H1 (cell line): ENCODE data around the gene PGAP2. TPM values are rescaled to one million over a fixed set of nuclear protein-coding genes. Genes with fewer than 3 reads are reported as not detected.

Source experiments
- CTCF ChIA-PET: fragments of 300-600 bp; sonication (Branson Sonifier 250); formaldehyde crosslinking; loops from one replicate; lab custom pipeline; 2021; ENCODE audit not compliant: partially characterized antibody; lab: Charles Lee
- POLR2A ChIA-PET: fragments of 300-600 bp; sonication (Branson Sonifier 250); formaldehyde crosslinking; loops from one replicate; lab custom pipeline; 2021; ENCODE audit warnings: inconsistent platforms; ENCODE audit not compliant: partially characterized antibody; lab: Charles Lee
- DNase-seq, 2 experiments: peaks; one replicate each; pipeline versions ENCODE4 v3.0.0 to v3.0.0-alpha.2; 2010 to 2022; ENCODE audit warnings: low spot score in 2 of 2, low read depth in 1 of 2, mixed read lengths in 1 of 2
- FAIRE-seq: peaks from 2 replicates; lab custom pipeline; 2011; peaks lifted over from hg19 to GRCh38; lab: Jason Lieb, UNC
- H2AFZ ChIP-seq: 2 replicates; pipeline ENCODE4 v1.8.1; 2012; ENCODE audit warnings: low read length, inconsistent platforms
- H2AK5ac ChIP-seq: 2 replicates; pipeline ENCODE4 v1.6.1; 2013; ENCODE audit warnings: low read depth, low read length
- H2BK120ac ChIP-seq: replicated peaks from 2 replicates; pipeline ENCODE3; 2013; ENCODE audit warnings: low read depth, low read length, inconsistent platforms
- H2BK12ac ChIP-seq: 2 replicates; pipeline ENCODE4 v1.6.1; 2013; ENCODE audit warnings: low read depth, low read length
- H2BK15ac ChIP-seq: 2 replicates; pipeline ENCODE4 v1.6.1; 2013; ENCODE audit warnings: low read length
- H2BK20ac ChIP-seq: 2 replicates; pipeline ENCODE4 v1.6.1; 2013; ENCODE audit warnings: low read length
- H2BK5ac ChIP-seq: 2 replicates; pipeline ENCODE4 v1.6.1; 2013; ENCODE audit warnings: low read depth, low read length
- H3K14ac ChIP-seq: 2 replicates; pipeline ENCODE4 v1.6.1; 2013; ENCODE audit warnings: inconsistent platforms; ENCODE audit not compliant: insufficient read length
- H3K18ac ChIP-seq: 2 replicates; pipeline ENCODE4 v1.6.1; 2013; ENCODE audit warnings: low read length; ENCODE audit errors: extremely low read depth
- H3K23ac ChIP-seq: 2 replicates; pipeline ENCODE4 v1.6.1; 2013; ENCODE audit warnings: inconsistent platforms; ENCODE audit not compliant: insufficient read length
- H3K23me2 ChIP-seq: 2 replicates; pipeline ENCODE4 v1.6.1; 2013; ENCODE audit warnings: low read depth, low read length
- H3K27ac ChIP-seq: 2 replicates; pipeline ENCODE4 v1.6.1; 2011; ENCODE audit warnings: low read depth, low read length, inconsistent platforms
- H3K27me3 ChIP-seq, 4 experiments: replicated peaks in 1 of 4; 1 replicate in 1 of 4; 2 replicates in 3 of 4; pipeline versions ENCODE4 v1.6.1 to v1.8.1; 2011 to 2013; ENCODE audit warnings: low read length in 3 of 4, mild to moderate bottlenecking in 3 of 4, inconsistent platforms in 2 of 4, mixed read lengths in 2 of 4, moderate library complexity in 1 of 4; ENCODE audit not compliant: control insufficient read depth in 3 of 4, insufficient read depth in 3 of 4; ENCODE audit errors: extremely low read depth in 1 of 4
- H3K36me3 ChIP-seq, 4 experiments: 2 replicates each; pipeline versions ENCODE4 v1.6.1 to v1.8.1; 2011 to 2013; ENCODE audit warnings: mild to moderate bottlenecking in 4 of 4, low read length in 3 of 4, moderate library complexity in 2 of 4, control low read depth in 1 of 4, inconsistent platforms in 1 of 4; ENCODE audit not compliant: insufficient read depth in 4 of 4, control insufficient read depth in 2 of 4
- H3K4ac ChIP-seq: replicated peaks from 2 replicates; pipeline ENCODE3; 2013; ENCODE audit warnings: low read length, low read depth, mixed read lengths, inconsistent platforms; ENCODE audit not compliant: insufficient read length
- H3K4me1 ChIP-seq, 4 experiments: replicated peaks in 1 of 4; 1 replicate in 1 of 4; 2 replicates in 3 of 4; pipeline versions ENCODE4 v1.6.1 to v1.8.1; 2011 to 2013; ENCODE audit warnings: low read length in 3 of 4, inconsistent platforms in 2 of 4, mixed read lengths in 1 of 4; ENCODE audit not compliant: insufficient read depth in 4 of 4, control insufficient read depth in 3 of 4
- H3K4me2 ChIP-seq, 2 experiments: 2 replicates each; pipeline versions ENCODE4 v1.6.1 to v1.8.1; 2011 to 2013; ENCODE audit warnings: low read depth in 2 of 2, low read length in 2 of 2, control low read depth in 1 of 2, inconsistent platforms in 1 of 2, mild to moderate bottlenecking in 1 of 2; ENCODE audit not compliant: insufficient read depth in 1 of 2
- H3K4me3 ChIP-seq, 4 experiments: fragments of 200-600, 300-600 bp in 1 of 4; sonication (generic), shearing (Covaris generic), sonication (Bioruptor Twin) in 1 of 4; 2 replicates each; pipeline versions ENCODE4 v1.5.1 to v1.8.1; 2011 to 2016; ENCODE audit warnings: low read length in 4 of 4, low read depth in 3 of 4, control low read depth in 2 of 4, inconsistent platforms in 2 of 4, mild to moderate bottlenecking in 2 of 4, mixed read lengths in 1 of 4, moderate library complexity in 1 of 4; ENCODE audit not compliant: insufficient read depth in 2 of 4; ENCODE audit errors: extremely low read depth in 1 of 4
- H3K56ac ChIP-seq: replicated peaks from 2 replicates; pipeline ENCODE3; 2013; ENCODE audit warnings: low read depth, mild to moderate bottlenecking, mixed read lengths, low read length, inconsistent platforms; ENCODE audit not compliant: insufficient read length
- H3K79me1 ChIP-seq: 2 replicates; pipeline ENCODE4 v1.6.1; 2013; ENCODE audit warnings: low read depth, low read length, control low read depth
- H3K79me2 ChIP-seq, 2 experiments: 2 replicates each; pipeline versions ENCODE4 v1.6.1 to v1.8.1; 2012 to 2013; ENCODE audit warnings: low read length in 2 of 2, mild to moderate bottlenecking in 2 of 2, inconsistent platforms in 1 of 2; ENCODE audit not compliant: insufficient read depth in 2 of 2, control insufficient read depth in 1 of 2
- H3K9ac ChIP-seq, 4 experiments: replicated peaks in 1 of 4; 1 replicate in 1 of 4; 2 replicates in 3 of 4; pipeline versions ENCODE4 v1.6.1 to v1.8.1; 2011 to 2013; ENCODE audit warnings: low read depth in 3 of 4, low read length in 3 of 4, control low read depth in 2 of 4, mild to moderate bottlenecking in 2 of 4, moderate library complexity in 2 of 4, inconsistent platforms in 1 of 4; ENCODE audit errors: extremely low read depth in 1 of 4
- H3K9me3 ChIP-seq, 2 experiments: 2 replicates each; pipeline versions ENCODE4 v1.6.1 to v1.8.1; 2012 to 2013; ENCODE audit warnings: mild to moderate bottlenecking in 2 of 2, moderate library complexity in 2 of 2, control low read depth in 1 of 2, inconsistent platforms in 1 of 2, low read depth in 1 of 2, low read length in 1 of 2, mixed read lengths in 1 of 2; ENCODE audit not compliant: insufficient read depth in 2 of 2
- H4K20me1 ChIP-seq, 2 experiments: replicated peaks in 1 of 2; 2 replicates each; pipeline versions ENCODE3 to v1.8.1; 2011 to 2013; ENCODE audit warnings: inconsistent platforms in 2 of 2, low read length in 2 of 2, mild to moderate bottlenecking in 1 of 2; ENCODE audit not compliant: insufficient read depth in 2 of 2, control insufficient read depth in 1 of 2
- H4K5ac ChIP-seq: 2 replicates; pipeline ENCODE4 v1.6.1; 2013; ENCODE audit warnings: low read length, low read depth, mixed read lengths, inconsistent platforms; ENCODE audit not compliant: insufficient read length
- H4K8ac ChIP-seq: 2 replicates; pipeline ENCODE4 v1.8.0; 2013; ENCODE audit warnings: mild to moderate bottlenecking, moderate library complexity, low read length, inconsistent platforms; ENCODE audit not compliant: insufficient read depth; ENCODE audit errors: extremely low read depth
- H4K91ac ChIP-seq: replicated peaks from 2 replicates; pipeline ENCODE3; 2013; ENCODE audit warnings: low read length, mixed read lengths, inconsistent platforms; ENCODE audit not compliant: insufficient read length
- ASH2L ChIP-seq: fragments of 200-600, 300-600 bp; sonication (generic); IDR thresholded peaks from one replicate; pipeline ENCODE4 v1.7.1; 2017; ENCODE audit warnings: low read length
- CTBP2 ChIP-seq: IDR thresholded peaks from 2 replicates; pipeline ENCODE4 v1.7.0; 2011; ENCODE audit warnings: borderline replicate concordance, mild to moderate bottlenecking, moderate library complexity, mixed read lengths, low read length; ENCODE audit not compliant: insufficient read depth, insufficient read length
- EGR1 ChIP-seq: IDR thresholded peaks from 2 replicates; pipeline ENCODE4 v1.6.1; 2011; ENCODE audit warnings: low read depth, low read length, borderline replicate concordance
- SIRT6 ChIP-seq: IDR thresholded peaks from one replicate; pipeline ENCODE4 v1.7.1; 2012; ENCODE audit warnings: low read length, inconsistent platforms
- TBP ChIP-seq: IDR thresholded peaks from 2 replicates; pipeline ENCODE4 v1.6.1; 2011; ENCODE audit warnings: low read depth, low read length, improper control_type of control experiment
- TCF12 ChIP-seq: IDR thresholded peaks from 2 replicates; pipeline ENCODE4 v1.6.1; 2011; ENCODE audit warnings: low read depth, mild to moderate bottlenecking, low read length
- USF2 ChIP-seq: IDR thresholded peaks from 2 replicates; pipeline ENCODE4 v1.6.1; 2011; ENCODE audit warnings: low read length, improper control_type of control experiment
- WGBS, 2 experiments: shearing (Covaris generic) in 1 of 2; methylation state at CpG; one replicate each; pipeline versions ENCODE4 v1.1.6 to v1.1.7; 2013 to 2015; ENCODE audit warnings: low lambda C conversion rate in 2 of 2, mixed read lengths in 2 of 2, inconsistent platforms in 1 of 2, low coverage in 1 of 2, missing lambda C conversion rate in 1 of 2; ENCODE audit not compliant: insufficient replicate concordance in 2 of 2, insufficient coverage in 1 of 2, insufficient read length in 1 of 2; ENCODE audit errors: extremely low coverage in 1 of 2, missing lambda C conversion rate in 1 of 2; 5-methylcytosine and 5-hydroxymethylcytosine counted together
- polyA plus RNA-seq, 7 experiments: library from polyadenylated mRNA; depleted of rRNA in 3 of 7; stranded (reverse) in 5 of 7; unstranded in 2 of 7; fragments of >200 nt in 5 of 7; fragments of 200-250 nt in 2 of 7; gene quantifications; 1 replicate in 5 of 7; 2 replicates in 1 of 7; 4 replicates in 1 of 7; pipeline versions ENCODE4 v1.2.1 to v1.2.3, GENCODE V29; 2011 to 2013; ENCODE audit warnings: missing spikeins in 2 of 7, mixed read lengths in 2 of 7
- total RNA-seq: library from RNA; stranded (reverse); fragmentation: NEBNext Ultra II Directional; extraction: Animal tissue kit (Norgen Biotek cat#: 25700); gene quantifications from 2 replicates; pipeline ENCODE4 v1.2.1, GENCODE V29; 2021
- TF ChIP-seq, protein P1 (sequence below): IDR thresholded peaks from 2 replicates; pipeline ENCODE4 v1.6.1; 2012; ENCODE audit warnings: low read length, inconsistent platforms

Gene PGAP2
- total and polyA plus RNA-seq, 2 of the 8 experiments (the other 6 are each of a cell fraction or from before 2014, with no cell fraction given), result 56.5 to 106 TPM

DNA sequence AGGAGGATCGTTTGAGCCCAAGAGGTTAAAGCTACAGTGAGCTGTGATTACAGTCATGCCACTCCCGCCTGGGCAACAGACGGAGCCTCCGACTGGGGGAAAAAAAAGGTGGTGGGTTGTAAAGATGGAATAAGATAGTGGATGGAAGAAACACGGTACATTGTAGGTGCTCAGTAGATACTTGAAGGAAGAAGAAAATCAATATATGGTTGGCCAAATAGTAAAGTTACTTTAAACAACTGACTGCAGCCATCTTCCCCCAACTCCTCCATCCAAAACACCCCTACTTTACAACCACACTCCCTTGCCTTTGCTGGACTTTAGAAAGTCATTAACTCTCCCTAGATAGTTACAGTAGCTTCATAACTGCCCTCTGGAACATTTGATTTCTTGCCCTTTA lies 8.5 kb upstream of the PGAP2 start:
- Histone ChIP-seq H3K14ac (no peak overlapping the region), H2AFZ (no peak overlapping the region), H4K91ac (no peak overlapping the region), H3K79me1 (peaks cover 4% of the 10 kb centered on the region; the same call in 1 of the 2 replicates), H3K79me2 (peaks cover 19 to 24% of the 10 kb centered on the region in 2 experiments), H3K23ac (no peak overlapping the region), H3K4ac (no peak overlapping the region), H3K9ac (no peak overlapping the region), H3K4me1 (peaks cover 0 to 5% (median 2%) of the 10 kb centered on the region in 4 experiments; a peak in 1 of 7 replicates), H3K4me2 (no peak overlapping the region), H2BK12ac (no peak overlapping the region), H2BK20ac (no peak overlapping the region), H3K23me2 (peaks cover 8% of the 10 kb centered on the region), H2BK120ac (no peak overlapping the region), H3K4me3 (no peak overlapping the region), H4K5ac (no peak overlapping the region), H3K9me3 (no peaks in the 10 kb centered on the region), H3K56ac (no peak overlapping the region), H3K27me3 (no peaks in the 10 kb centered on the region), H3K18ac (no peak overlapping the region), H3K27ac (no peak overlapping the region), H2BK5ac (no peak overlapping the region; the same call in 1 of the 2 replicates), H4K8ac (no peak overlapping the region), H3K36me3 (no peaks in the 10 kb centered on the region), H2BK15ac (no peak overlapping the region), H2AK5ac (no peak overlapping the region), H4K20me1 (peaks cover 12% of the 10 kb centered on the region in 2 experiments)
- no peak for FAIRE-seq
- DNase-seq, result no peak
- ChIA-PET CTCF (interaction anchor here (0.5 to 7.8 kb wide), 2 partner anchors 8 to 9 kb away, joined by 3 to 81 read pairs; partner anchors contain the start of gene PGAP2), POLR2A (interaction anchor here (1.6 to 4.0 kb wide), 2 partner anchors 9 to 17 kb away, joined by 3 to 18 read pairs; partner anchors contain the start of gene PGAP2)
- 91 to 100% methylated on average over 1 to 4 of the region's 5 CpGs for WGBS, 2 experiments
- TF ChIP-seq SIRT6 (no peak), CTBP2 (no peak), TCF12 (no peak), ASH2L (no peak), EGR1 (no peak), TBP (no peak), USF2 (no peak)
- TF ChIP-seq, protein P1, sequence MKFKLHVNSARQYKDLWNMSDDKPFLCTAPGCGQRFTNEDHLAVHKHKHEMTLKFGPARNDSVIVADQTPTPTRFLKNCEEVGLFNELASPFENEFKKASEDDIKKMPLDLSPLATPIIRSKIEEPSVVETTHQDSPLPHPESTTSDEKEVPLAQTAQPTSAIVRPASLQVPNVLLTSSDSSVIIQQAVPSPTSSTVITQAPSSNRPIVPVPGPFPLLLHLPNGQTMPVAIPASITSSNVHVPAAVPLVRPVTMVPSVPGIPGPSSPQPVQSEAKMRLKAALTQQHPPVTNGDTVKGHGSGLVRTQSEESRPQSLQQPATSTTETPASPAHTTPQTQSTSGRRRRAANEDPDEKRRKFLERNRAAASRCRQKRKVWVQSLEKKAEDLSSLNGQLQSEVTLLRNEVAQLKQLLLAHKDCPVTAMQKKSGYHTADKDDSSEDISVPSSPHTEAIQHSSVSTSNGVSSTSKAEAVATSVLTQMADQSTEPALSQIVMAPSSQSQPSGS, result no peak
